IPS-11a (cell line): ENCODE data around the gene GABRA4.

Source experiments
- H3K4me3 ChIP-seq: one replicate; pipeline ENCODE4 v1.5.1; 2013; ENCODE audit warnings: low read depth, low read length, control low read depth

GABRA4 gene

DNA sequence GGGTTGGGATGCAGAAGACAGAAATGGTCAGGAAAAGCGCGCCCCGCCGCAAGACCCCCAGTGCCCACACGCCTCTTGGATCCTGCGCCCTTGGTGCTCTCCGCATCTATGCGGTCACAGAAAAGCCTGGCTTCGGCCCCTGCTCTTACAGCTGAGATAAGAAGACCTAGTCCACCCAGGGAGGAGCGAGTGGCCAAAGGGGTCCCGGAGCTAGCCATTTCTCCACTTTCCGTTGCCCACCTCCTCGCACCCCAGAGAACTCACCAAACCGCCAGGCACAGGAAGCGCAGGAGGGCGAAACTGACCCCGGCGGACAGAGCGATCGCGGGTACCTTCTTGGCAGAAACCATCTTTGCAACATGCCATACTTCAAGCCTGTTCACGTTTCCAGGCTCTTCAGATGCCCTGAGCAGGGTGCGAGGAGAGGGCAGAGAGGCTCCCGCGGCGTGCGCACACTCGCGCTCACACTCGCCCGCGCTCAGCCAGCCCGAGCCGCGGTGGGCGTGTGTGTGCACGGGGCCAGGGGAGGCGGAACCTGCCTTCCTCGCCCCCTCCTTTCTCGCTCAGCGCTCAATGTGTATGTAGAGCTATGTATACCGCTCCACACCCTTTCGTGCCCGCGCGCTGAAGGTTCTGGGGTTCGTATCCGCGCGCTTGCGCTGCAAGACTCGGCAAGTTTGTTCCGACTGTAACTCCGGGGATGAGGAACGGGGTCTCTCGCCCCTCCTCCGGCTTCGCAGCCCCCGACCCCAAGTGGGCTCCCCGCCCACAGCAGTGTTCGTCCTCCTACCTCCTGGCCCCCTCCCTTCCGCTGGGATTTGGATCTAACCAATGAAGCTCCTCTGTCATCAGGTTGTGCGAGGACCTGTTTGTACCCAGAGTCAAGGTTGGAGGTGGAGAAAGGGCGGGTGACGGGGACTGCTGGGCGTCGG lies at the start of gene GABRA4:
GABRA4 (minus strand) TSS at position 507 of the 932 bp plus-strand sequence; CDS start at position 350, 157 bp downstream.
- H3K4me3 ChIP-seq, result peak within 1 kb of the TSS; percentile 70

DNA sequence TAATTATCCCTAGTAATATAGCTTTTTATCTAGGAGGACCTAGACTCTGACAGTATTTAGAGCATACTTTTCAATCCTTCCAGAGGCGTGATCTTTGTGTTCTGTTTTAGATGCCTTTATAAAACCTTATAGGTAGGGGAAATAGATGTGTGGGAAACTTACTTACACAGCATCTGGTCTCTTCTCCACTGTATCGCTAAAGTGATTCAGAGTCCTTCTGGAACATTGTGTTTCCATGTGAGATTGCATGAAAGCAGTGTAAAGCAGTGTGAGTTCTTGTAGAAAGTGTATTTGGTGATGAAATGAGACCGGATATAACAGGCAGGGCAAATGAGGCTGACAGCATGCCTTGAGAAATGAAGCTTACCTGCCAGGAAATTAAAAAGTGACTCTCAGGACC lies 47.4 kb upstream of the GABRA4 start:
- no peak overlapping the region for H3K4me3 ChIP-seq

DNA sequence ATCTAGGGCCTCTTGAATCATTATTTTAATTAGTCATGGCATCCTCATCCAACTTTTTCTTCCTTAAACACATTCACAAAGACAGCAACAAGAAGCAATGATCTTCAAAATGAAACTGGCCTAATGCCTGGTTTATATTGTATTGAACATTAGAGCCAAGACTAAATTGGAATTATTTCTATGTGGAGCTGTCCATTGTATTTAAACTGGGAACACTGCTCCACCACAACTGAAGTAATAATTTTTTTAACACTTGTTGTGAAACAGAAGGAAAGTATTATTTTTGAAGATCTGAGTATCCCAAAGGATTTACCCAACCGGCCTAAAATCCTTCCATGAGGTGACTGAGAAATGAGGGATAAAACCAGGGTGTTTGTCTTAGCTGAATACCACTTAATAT lies 44.9 kb upstream of the GABRA4 start:
- H3K4me3 ChIP-seq, result no peak overlapping the region

DNA sequence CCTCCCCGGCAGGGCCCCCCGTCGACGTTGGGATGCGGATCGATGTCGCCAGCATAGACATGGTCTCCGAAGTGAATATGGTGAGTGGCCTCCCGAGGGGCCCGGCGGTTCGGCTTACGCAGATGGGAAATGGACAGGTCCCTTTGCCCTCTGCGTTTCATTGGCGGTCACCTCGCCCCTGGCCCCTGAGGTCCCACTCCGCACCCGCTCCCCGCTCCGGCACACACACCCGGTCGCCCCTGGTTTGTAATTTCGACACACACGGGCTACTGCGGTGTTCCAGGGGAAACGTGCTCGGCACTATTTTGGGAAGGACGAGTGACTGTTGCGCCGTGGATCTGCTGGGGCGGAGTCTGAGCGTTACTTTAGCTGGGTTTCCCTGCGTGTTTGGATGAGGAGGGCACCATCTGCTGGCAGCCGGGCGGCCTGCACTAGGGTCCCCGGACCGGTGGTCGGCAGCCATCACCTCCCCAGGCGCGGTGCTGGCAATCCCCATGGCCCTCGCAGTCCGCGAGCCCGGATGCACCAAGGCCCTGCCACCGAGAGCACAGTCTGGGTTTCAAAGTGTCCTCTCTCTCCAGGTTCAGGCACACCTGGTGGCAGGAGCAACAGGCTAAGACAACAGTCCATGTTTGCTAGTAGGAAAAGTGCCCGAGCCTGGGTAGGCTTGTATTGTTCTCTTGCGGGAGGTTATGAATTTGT lies 39.2 kb upstream of the GABRA4 start:
- H3K4me3 ChIP-seq, result peak overlapping the region; percentile 80

DNA sequence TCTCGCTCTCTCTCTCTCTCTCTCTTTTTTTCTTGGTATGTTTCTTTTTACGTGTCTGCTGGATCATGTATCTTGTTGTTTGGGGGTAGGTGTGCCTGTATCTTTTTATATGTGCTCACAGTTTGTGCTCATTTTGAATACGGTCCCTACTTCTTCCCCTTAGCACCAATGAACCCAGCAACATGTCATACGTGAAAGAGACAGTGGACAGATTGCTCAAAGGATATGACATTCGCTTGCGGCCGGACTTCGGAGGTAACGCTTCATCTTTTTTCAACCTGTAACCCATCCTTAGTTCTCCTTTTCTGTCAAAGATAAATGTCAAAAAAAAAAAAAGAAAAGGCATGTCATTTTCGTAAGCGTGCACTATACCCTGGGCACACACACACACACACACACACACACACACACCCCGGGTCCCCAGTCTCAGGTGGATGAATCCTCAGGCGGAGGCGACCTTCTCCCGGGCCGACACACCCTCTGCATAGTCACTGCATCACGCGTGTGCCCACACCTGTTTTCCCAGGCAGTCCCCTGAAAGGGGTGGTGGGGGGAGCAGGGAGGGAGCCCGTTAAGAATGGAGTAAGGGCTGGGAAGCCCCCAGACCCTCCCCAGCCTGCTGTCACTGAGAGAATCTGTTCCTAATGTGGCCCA lies 38.5 kb upstream of the GABRA4 start:
- peak overlapping the region; percentile 80 for H3K4me3 ChIP-seq

DNA sequence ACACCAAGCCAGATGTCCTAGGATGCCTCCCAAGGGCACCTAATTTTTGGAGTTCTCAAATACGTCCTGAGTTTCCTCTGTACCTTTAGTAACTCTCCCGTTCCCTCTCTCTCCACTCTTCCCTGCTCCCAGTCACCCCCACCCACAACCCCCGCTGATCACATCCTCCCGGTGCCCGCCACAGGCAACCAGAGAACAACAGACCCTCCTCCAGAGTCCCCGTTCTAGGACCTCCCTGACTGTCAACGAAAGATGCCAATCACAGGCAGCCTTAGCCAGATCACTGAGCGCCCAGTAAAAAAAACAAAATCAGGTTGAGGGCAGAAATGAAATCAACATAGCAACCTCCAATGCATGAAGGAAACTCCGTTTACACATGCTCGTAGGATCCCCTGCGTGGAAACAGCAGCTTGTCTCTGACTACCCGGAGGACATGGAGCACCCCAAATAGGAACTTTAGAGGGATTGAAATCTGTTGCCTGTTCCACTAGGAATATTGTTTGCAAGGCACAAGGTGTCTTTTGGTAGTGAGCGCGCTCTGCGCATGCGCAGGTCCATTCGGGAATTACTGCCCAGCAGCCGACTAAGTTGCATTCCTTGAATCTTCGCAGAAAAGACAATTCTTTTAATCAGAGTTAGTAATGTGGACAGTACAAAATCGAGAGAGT lies 37.8 kb upstream of the GABRA4 start, which contains the start of gene GABRB1:
GABRB1 (plus strand) TSS at position 557 of the 668 bp plus-strand sequence.
- H3K4me3 ChIP-seq, result peak within 1 kb of the TSS; percentile 80

DNA sequence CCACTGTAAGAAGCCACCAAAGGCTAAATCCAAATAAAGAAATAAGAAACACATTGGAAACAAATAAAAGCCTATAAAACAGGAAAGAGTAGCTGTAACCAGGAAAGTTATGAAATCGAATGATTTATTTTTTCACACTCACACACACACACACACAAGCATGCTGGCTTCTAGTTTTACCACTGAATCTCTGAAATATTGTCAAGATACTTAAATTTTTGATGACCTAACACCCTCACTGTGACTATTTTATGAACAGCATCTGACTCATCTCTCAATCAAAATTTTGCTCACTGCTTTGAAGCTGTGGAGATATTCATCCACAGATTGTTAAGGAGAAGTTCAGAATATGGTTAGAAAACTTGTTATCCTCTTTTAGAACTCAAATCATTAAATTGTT lies 24.1 kb upstream of the GABRA4 start:
- H3K4me3 ChIP-seq, result no peak overlapping the region

DNA sequence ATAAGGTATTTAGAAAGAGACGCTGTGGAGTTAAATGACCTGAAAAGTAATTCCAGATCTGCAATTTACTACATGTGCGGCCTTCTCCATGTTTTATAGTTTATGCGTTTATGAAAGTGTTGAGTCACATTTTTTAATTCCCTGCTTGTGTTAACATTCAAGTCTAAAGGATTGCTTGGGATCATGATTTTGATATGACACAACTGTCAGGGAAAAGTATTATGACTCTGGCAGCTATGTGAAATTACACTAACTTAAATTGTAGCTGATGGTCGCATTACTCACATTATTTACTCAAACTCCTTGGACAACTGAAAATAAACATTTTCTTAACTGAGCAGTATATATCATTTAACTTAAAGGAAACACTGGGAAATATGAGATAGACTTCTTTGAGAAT lies 23.7 kb upstream of the GABRA4 start:
- no peak overlapping the region for H3K4me3 ChIP-seq

DNA sequence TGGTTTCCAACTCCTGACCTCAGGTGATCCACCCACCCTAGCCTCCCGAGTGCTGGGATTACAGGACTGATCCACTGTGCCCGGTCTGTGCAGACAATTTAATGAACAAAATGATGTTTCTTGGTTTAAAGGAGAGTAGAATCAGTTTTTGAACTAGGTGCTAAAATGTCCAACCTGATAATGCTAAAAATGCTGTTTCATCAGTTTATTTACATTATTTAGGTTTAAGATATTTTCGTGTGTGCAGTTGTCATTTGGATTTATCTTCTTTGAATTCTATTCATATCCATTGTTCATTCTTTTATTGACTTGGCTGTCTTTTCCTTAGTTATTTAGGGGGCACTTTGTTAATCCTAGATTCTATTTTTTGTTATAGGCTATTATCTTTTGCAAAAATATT lies 20.0 kb upstream of the GABRA4 start:
- H3K4me3 ChIP-seq, result no peak overlapping the region

DNA sequence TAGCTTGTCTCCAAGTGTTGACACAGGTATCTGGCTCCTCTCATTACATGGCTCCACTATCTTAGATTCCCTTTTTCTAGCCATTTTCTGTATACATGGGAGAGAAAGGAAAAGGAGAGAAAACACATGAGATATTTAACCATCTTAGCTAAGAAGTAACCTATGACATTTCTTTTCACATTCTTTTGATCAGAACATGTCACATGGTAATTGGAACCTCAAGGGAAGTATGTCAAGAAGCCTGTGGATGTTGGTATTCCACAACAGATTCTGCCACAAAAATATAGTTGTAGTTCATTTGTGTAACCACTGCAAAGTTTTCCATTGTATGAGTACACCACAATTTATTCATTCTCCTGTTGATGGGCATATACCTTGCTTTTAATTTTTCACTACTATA lies 19.3 kb upstream of the GABRA4 start:
- H3K4me3 ChIP-seq, result no peak overlapping the region

DNA sequence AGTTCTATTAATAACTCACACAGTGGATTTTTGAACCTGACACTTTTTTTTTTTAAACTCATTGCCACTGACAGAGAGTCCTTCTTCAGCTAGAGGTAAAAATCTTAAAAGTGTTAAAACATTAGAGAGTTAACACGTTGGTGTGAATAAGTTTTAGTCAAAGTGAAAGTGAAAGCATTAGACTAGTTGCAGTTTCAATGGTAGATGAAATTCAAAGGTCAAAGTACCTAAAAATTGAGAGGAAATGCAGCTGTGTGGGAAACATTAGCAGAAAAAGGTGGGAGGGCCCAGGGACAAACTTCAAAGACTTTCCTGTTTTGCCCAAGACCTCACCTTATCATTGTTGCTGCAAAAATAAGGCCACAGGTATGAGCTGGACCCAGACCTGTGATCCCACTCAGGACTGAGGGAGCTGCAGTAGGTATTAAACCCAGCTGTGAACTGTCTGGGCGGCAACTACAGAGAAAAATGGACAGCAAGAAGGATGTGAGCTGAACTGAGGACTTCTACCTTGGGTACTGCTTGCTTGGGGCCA lies 17.6 kb upstream of the GABRA4 start:
- no peak overlapping the region for H3K4me3 ChIP-seq

DNA sequence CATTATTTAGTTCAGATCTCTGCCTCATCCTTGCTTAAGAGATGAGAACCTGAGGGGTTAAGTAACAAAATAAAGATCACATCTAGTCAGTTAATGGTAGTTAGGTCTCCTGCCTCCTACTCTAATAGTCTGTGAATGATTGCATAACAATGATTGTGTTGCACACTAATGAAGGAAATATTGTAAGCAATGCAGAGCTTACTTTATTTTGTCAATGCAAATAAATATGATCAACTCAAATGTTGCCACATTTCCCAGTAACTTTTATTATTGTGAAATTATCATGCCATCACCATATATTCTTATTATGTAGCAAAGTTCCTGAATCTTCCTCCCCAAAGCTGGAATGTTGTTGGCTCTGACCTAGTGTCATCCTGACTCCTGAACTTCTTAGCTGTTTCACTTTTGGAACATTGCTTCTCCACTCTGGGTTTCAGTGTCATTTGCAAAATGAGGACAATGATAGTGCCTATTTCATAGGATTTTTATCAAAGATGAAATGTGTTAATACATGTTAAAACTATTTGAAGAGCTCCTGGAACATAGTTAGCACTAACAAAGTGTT lies 17.0 kb upstream of the GABRA4 start:
- no peak overlapping the region for H3K4me3 ChIP-seq

DNA sequence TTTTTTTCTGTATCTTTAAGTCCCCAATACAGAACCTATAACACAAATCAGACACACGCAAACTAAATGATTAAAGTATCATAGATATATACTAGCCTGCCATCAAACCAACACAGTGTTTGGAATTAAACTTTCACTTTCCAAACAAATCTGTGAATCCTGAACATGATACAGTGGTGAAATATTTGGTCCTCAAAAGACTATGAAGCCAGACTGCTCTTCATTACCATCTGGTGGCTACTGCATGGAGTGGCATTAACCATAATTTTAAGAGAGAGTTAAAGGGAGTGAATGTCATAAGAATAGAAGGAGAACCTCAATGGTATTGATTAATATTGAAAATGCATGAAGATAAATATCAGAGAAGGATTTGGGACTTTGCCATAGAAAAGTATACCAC lies 9.2 kb upstream of the GABRA4 start:
- H3K4me3 ChIP-seq, result no peak overlapping the region

DNA sequence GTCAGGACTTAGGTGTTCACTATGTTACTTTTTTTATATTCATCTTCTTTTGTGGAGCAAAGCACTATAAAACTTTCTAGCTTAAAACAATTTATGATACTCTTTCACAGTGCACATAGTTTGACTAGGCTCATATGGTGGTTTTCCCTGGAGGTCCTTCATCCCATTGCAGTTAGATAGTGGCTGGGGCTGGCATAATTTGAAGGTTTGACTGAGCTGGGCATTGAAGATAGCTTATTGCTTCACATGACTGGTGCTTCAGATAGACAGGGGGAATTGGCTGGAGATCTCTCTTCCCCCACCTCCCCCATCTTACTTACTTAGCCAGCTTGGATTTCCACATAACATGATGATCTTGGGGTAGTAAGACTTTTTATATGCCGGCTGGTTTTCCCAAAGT lies 7.0 kb upstream of the GABRA4 start:
- H3K4me3 ChIP-seq, result no peak overlapping the region

DNA sequence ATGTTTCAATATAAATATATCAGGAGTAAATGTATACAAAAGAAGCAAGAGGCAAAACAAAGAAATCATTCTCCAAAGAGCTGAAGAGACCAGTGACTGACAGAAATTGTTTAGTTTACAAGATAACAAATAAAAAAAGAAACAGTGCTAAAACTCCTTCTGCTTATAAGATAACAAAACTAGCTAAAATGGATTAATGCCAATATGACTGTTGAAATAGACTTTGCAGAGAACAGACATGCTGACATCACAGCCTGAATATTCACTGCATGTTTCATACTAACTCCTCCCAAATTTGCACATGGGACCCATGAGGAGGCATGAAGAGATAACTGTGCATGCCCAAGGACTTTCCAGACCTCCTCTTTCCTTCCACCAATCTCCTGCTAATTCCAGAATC lies 6.2 kb upstream of the GABRA4 start:
- H3K4me3 ChIP-seq, result no peak overlapping the region

DNA sequence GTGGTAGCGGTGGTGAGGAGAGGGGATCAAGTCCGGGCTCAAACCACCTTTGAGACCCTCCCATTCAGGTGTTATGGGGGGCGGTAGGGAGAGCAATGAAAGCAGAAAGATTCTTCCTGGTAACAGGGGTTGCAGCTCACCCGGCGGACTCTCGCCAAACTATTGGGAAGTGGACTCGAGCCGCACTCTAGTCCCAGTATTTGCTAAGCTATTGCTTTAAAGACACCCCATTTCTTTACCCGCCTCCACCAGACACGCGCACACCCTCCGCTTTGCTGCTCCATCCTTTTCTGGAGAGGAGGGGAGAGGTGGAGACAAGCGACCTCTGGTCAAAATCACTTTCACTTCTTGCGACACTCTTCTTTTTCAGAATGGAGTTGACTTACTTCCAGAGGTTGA lies 625 bp upstream of the GABRA4 start:
- peak overlapping the region; percentile 70 for H3K4me3 ChIP-seq

DNA sequence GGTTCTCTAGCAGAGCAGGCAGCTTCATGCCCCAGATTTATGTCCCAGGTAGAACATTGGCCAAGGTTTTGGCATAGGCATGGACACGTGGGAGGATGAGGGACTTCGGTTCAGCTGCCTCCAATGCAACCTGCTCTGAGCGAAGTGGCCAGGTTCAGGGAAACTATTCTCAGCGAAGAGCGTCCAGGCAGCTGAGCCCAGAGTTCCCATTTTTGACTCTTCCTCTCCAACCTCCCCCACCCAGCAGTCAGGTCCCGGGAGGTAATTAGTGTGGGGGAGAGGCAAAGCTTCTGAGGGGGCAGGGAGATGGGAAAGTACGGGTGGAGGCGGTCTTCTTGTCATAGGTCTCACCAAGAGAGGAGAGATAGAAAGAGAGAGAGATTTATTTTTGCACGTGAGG lies 1.0 kb downstream of the GABRA4 start:
- H3K4me3 ChIP-seq, result no peak overlapping the region

DNA sequence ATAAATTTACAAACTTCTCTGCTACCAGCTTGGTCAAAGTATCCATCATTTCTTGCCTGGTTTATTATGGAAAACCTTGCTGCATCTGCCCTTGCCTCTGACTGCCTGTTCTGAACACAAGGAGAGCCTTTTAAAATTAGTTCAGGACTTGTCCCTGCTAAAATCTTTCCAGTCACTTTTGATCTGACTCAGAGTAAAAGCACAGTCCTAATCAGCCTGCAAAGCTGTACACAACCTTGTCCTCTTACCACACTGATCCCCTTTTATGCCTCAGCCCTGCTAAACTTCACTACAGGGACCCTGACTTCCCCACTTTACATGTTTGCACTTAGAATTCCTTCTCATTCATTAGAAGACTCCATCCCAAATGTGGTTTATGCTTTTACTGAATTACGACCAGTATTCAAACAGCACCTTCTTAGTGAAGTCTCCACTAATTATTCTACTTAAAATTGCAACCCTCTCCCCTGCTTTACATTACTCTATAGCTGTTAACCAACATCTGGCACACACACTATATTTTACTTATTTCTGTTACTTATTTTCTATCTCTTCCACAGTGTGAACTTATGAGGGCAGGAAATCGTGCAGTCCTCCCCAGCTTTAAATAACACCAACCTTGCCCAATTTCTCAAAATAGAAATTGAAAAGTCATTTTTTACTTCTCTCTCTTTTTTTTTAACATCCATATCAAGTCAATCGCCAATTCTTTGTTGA lies 6.3 kb downstream of the GABRA4 start:
- H3K4me3 ChIP-seq, result no peak overlapping the region

DNA sequence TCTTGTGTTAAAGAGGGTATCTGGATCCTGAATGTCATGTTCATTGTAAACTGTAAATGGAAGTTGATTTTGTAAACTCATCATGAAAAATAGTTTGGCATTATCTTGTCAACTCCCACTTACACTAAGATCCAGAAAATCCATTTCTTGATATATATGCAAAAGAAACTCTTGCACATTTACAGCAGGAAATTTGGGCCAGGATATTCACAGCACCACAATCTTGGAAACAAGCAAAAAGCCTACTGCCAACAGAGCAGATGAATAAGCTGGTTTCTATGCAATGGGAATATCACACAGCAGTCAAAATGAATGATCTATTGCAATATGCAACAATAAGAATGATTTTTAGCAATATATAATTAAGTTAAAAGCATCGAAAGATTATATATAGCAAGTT lies 8.6 kb downstream of the GABRA4 start:
- H3K4me3 ChIP-seq, result no peak overlapping the region

DNA sequence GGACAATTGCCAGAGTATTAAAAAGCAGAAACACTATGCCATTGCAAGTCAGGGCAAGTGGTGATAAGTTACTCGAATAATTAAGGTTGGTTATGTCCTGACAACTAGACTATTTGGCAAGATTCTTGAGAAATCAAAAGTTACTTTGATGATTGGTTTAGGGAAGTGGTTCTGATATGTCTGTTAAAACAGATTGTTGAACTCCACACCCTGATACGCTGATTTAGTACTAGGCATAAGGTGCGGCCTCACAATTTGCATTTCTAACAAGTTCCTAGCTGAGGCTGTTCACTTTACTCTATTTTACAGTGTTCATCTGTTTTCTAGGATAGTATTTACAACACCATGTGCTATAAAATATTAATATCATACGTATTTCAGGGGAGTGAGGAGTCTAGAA lies 12.5 kb downstream of the GABRA4 start:
- no peak overlapping the region for H3K4me3 ChIP-seq
